Tibial nerve (tissue), 4 donors: ENCODE data around the gene FN3KRP. TPM values are rescaled to one million over a fixed set of nuclear protein-coding genes. Genes with fewer than 3 reads are reported as not detected.

Source experiments
- DNase-seq, 2 donors: peaks; one replicate each; pipeline ENCODE4 v3.0.0-alpha.2; 2019; ENCODE audit warnings: low spot score in 2 of 2
- H3K27ac ChIP-seq, 4 donors: fragments of 200-600 bp; sonication (generic) in 3 of 4; one replicate each; pipeline ENCODE4 v1.5.1; 2017 to 2019; ENCODE audit warnings: mild to moderate bottlenecking in 1 of 4
- H3K27me3 ChIP-seq, 2 donors: fragments of 200-600 bp; sonication (generic) in 1 of 2; one replicate each; pipeline versions ENCODE4 v1.5.1 to v1.6.0; 2017 to 2019
- H3K36me3 ChIP-seq, 3 donors: fragments of 200-600 bp; sonication (generic); one replicate each; pipeline ENCODE4 v1.5.1; 2018 to 2019
- H3K4me1 ChIP-seq, 4 donors: fragments of 200-600 bp; sonication (generic) in 3 of 4; one replicate each; pipeline ENCODE4 v1.5.1; 2017 to 2019
- H3K4me3 ChIP-seq, 4 donors: fragments of 200-600 bp; sonication (generic) in 3 of 4; one replicate each; pipeline ENCODE4 v1.5.1; 2017 to 2019; ENCODE audit warnings: mild to moderate bottlenecking in 1 of 4, moderate library complexity in 1 of 4
- H3K9me3 ChIP-seq, 4 donors: fragments of 200-600 bp; sonication (generic) in 3 of 4; one replicate each; pipeline ENCODE4 v1.5.1; 2017 to 2019
- EP300 ChIP-seq, 2 donors: sonication (generic); formaldehyde crosslinking; IDR thresholded peaks; one replicate each; pipeline ENCODE4 v1.6.1; 2017; ENCODE audit warnings: antibody characterized with exemption in 2 of 2, mild to moderate bottlenecking in 1 of 2
- POLR2A ChIP-seq, 2 donors: fragments of 450-650 bp; IDR thresholded peaks; one replicate each; pipeline ENCODE4 v1.6.1; 2017; ENCODE audit warnings: antibody characterized with exemption in 2 of 2, mild to moderate bottlenecking in 2 of 2, moderate library complexity in 2 of 2
- WGBS, 2 donors: methylation state at CpG; one replicate each; pipeline ENCODE4 v1.1.5; 2018; 5-methylcytosine and 5-hydroxymethylcytosine counted together
- total RNA-seq, 4 donors: library from RNA; depleted of rRNA; stranded (reverse); fragments of >200 nt; gene quantifications; one replicate each; pipeline ENCODE4 v1.1.0, GENCODE V29; 2016
- TF ChIP-seq, protein P1 (sequence below), 5 experiments: fragments of 200-600 bp in 3 of 5; fragments of 450-650 bp in 2 of 5; sonication (generic) in 3 of 5; IDR thresholded peaks; one replicate each; pipeline ENCODE4 v1.5.1; 2016 to 2019; ENCODE audit warnings: antibody characterized with exemption in 5 of 5, mild to moderate bottlenecking in 3 of 5, moderate library complexity in 2 of 5

The FN3KRP gene, protein sequence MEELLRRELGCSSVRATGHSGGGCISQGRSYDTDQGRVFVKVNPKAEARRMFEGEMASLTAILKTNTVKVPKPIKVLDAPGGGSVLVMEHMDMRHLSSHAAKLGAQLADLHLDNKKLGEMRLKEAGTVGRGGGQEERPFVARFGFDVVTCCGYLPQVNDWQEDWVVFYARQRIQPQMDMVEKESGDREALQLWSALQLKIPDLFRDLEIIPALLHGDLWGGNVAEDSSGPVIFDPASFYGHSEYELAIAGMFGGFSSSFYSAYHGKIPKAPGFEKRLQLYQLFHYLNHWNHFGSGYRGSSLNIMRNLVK
- 10 to 100 TPM; 17.4 to 22.5 (median 21.0) TPM for total RNA-seq

DNA sequence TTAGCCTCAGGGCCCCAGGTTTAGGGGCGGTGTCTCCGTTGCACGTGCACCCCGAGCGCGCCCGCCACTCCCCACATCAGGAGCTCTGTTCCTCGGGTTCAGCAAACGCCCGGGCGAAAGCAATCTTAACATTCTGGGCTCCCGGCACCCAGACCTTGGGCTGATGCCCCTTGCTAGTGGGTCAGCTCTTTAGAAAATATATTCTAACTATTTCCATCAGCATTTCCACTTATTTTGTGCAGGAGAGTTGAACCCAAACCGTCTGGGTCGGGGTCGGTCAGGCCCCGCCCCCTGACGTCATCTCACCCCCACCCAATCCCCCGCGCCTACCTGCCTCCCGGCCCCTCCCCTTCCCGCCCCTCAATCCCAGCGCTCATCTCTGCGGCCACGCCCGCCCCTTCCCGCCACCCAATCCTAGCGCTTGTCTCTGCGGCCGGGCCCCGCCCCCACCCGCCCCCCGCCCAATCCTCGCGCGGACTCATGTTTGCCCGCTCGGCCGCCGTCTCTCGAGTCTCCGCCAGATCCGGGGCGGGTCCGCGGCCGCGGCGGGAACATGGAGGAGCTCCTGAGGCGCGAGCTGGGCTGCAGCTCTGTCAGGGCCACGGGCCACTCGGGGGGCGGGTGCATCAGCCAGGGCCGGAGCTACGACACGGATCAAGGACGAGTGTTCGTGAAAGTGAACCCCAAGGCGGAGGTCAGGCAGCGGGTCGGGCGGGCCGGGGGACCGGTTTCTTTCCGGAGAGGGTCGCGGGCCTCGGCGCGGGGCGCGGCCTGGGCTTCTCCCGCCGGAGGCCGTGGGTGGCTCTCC is at the start of gene FN3KRP:
TSS of gene FN3KRP (plus strand) at position 504 of the 808 bp plus-strand sequence. CDS start at position 554, 50 bp downstream.
- no peaks in the 10 kb centered on the region for H3K9me3 ChIP-seq
- WGBS, 2 donors = 1% methylated on average over 28 to 69 of the region's 75 CpGs
- peak in 1 of 2 donors; percentile 88 for TF ChIP-seq EP300 (IDR thresholded peaks at IDR 0.05)
- TF ChIP-seq POLR2A (IDR thresholded peaks at IDR 0.05) = peak in 1 of 2 donors; percentile 53
- TF ChIP-seq, protein P1, sequence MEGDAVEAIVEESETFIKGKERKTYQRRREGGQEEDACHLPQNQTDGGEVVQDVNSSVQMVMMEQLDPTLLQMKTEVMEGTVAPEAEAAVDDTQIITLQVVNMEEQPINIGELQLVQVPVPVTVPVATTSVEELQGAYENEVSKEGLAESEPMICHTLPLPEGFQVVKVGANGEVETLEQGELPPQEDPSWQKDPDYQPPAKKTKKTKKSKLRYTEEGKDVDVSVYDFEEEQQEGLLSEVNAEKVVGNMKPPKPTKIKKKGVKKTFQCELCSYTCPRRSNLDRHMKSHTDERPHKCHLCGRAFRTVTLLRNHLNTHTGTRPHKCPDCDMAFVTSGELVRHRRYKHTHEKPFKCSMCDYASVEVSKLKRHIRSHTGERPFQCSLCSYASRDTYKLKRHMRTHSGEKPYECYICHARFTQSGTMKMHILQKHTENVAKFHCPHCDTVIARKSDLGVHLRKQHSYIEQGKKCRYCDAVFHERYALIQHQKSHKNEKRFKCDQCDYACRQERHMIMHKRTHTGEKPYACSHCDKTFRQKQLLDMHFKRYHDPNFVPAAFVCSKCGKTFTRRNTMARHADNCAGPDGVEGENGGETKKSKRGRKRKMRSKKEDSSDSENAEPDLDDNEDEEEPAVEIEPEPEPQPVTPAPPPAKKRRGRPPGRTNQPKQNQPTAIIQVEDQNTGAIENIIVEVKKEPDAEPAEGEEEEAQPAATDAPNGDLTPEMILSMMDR (IDR thresholded peaks at IDR 0.05) = no peak
- DNase-seq = peak; percentile 90
- H3K27ac ChIP-seq = peak within 1 kb of the TSS; percentile 52 to 88 (median 82)
- H3K4me3 ChIP-seq = peak within 1 kb of the TSS; percentile 70 to 87 (median 78)
- H3K4me1 ChIP-seq = peaks cover 0 to 25% (median 16%) of the 10 kb centered on the region in 4 donors
- peaks cover 0 to 30% (median 2%) of the 10 kb centered on the region in 3 donors for H3K36me3 ChIP-seq
- H3K27me3 ChIP-seq = no peaks in the 10 kb centered on the region

DNA sequence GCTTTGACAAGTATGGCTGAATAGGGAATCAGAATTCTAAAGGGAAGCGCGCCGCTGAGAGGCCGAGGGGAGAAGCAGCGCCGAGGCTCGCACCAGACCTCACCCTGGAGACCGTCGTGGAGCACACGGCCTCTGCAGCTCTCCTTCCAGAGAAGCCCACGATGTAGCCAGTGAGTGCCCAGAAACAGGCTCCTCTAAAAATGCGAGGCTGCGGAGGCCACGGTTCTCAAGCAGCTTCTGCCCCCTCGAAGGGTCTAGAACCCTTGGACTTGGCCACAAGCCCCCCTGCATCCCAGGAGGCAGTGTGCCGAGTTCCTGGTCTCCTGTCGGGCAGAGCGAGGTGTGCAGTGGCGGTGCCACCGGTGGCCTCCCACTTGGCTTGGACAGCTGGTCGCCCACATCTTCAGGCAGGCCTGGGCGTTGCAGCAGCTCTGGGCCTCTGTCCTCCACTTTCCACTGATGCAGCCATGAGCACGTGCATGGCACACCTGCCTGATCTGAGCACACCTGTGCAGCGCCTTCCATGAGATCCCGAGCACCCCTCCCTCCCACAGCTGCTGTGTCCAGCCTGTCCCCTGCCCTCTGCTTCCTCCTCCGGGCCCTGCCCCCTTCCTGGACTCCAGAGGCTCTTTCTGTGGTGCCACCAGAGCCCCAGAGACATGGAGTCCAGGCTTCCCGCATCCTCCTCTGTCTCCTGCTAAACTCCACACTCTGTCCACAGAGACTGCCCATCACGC is 49.4 kb upstream of the FN3KRP start:
- no peaks in the 10 kb centered on the region for H3K9me3 ChIP-seq
- no peaks in the 10 kb centered on the region for H3K27me3 ChIP-seq
- TF ChIP-seq, protein P1 (IDR thresholded peaks at IDR 0.05) = no peak
- TF ChIP-seq POLR2A (IDR thresholded peaks at IDR 0.05) (no peak), EP300 (IDR thresholded peaks at IDR 0.05) (no peak)
- WGBS, 2 donors = 86 to 88% methylated on average over 19 to 21 of the region's 28 CpGs
- H3K27ac ChIP-seq = peak overlapping the region in 1 of 4 donors; percentile 65
- no peak overlapping the region for H3K4me3 ChIP-seq
- no peak for DNase-seq
- H3K36me3 ChIP-seq = peaks cover 0 to 37% (median 0%) of the 10 kb centered on the region in 3 donors
- peaks cover 0 to 20% (median 8%) of the 10 kb centered on the region in 4 donors for H3K4me1 ChIP-seq

DNA sequence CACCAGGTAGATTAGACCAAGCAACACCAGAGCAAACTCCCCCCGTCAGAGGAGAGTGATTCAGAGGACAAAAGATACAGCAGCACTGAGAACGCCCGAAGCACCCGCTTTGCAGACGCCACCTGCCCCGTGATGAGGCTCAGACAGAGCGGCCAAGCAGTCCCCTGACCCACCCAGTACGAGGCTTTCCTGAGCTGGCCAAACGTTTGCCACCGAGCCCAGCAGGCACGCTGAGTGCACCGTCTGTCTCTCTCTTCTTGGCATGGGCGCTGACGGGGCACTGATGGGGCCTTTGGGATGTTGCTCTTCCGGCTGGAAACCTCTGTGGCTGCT is 48.9 kb upstream of the FN3KRP start:
- H3K9me3 ChIP-seq = no peaks in the 10 kb centered on the region
- peaks cover 0 to 24% (median 8%) of the 10 kb centered on the region in 4 donors for H3K4me1 ChIP-seq
- WGBS, 2 donors = 89 to 92% methylated on average over 15 of the region's 15 CpGs
- peaks cover 0 to 31% (median 0%) of the 10 kb centered on the region in 3 donors for H3K36me3 ChIP-seq
- H3K4me3 ChIP-seq = no peak overlapping the region
- no peaks in the 10 kb centered on the region for H3K27me3 ChIP-seq
- peak overlapping the region in 1 of 4 donors; percentile 65 for H3K27ac ChIP-seq
- no peak for DNase-seq
- no peak for TF ChIP-seq EP300 (IDR thresholded peaks at IDR 0.05)
- no peak for TF ChIP-seq POLR2A (IDR thresholded peaks at IDR 0.05)
- TF ChIP-seq, protein P1 (IDR thresholded peaks at IDR 0.05) = no peak

DNA sequence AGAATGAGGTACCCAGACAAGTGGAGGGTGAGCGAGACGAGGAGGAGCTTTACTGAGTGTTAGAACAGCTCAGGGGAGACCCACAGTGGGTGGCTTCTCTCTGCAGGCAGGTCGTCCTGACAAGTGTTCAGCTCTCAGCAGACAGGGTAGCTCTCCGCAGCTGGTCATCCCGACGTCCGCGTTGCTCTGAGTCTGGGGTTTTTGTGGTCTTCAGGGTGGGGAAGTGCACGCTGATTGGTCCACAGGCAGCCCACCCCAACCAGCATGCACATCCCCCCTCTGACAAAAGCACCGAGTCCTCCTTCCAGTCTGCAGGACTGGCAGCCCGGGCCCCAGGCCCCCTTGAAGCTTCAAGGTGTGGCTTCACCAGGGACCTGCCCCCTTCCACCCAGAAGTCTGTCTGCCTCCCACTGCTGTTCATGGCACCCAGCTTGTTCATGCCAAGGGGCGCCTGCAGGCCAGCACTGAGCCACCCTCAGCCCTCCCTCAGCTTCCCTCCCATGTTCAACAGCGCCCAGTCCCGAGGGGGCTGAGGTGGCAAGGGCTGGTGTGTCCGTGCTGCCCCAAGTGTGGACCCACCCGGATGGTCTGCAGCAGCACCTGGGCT is 48.4 kb upstream of the FN3KRP start:
- Histone ChIP-seq H3K9me3 (no peaks in the 10 kb centered on the region), H3K36me3 (peaks cover 0 to 26% (median 0%) of the 10 kb centered on the region in 3 donors), H3K4me1 (peaks cover 0 to 24% (median 8%) of the 10 kb centered on the region in 4 donors), H3K4me3 (no peak overlapping the region), H3K27ac (peak overlapping the region in 3 of 4 donors; percentile 53 to 67 (median 65)), H3K27me3 (no peaks in the 10 kb centered on the region)
- 66 to 69% methylated on average over 10 to 16 of the region's 16 CpGs for WGBS, 2 donors
- TF ChIP-seq EP300 (IDR thresholded peaks at IDR 0.05) (no peak), POLR2A (IDR thresholded peaks at IDR 0.05) (no peak)
- TF ChIP-seq, protein P1 (IDR thresholded peaks at IDR 0.05) = no peak
- no peak for DNase-seq
